ENCODE data around the gene XAB2.

DNA sequence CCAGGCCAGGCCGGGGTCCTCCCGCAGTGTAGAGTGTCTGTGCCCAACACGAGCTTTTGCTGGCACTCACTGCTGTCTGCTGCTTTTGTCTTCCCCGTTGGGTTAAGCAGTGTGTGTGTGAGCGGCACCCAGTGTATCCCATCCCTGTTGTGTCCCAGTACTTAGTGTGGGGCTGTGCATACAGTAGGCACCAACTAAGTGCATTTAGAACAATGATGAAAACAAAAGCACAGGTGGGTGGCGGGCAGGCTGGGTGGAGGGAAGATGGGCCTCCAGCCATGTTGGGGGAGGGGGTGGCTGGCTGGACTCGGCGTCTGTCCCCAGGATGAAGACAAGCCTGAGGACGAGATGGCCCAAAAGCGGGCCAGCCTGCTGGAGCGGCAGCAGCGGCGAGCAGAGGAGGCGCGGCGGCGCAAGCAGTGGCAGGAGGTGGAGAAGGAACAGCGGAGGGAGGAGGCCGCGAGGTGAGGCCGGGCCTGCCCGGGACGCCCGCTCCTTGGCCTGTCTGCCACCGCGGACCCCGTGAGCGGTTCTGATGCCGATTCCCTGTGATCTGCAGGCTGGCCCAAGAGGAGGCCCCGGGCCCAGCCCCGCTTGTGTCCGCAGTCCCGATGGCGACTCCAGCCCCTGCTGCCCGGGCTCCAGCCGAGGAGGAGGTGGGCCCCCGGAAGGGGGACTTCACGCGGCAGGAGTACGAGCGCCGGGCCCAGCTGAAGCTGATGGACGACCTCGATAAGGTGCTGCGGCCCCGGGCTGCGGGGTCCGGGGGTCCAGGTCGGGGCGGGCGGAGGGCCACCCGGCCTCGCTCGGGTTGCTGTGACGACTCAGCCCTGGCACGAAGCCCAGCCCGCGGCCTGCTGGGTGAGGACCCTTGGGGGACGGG is 14.2 kb downstream of the XAB2 start:
- TF ChIP-seq CTCF (IDR thresholded peaks at IDR 0.05; ENCODE audit: insufficient read depth, low read length, poor library complexity, severe bottlenecking) (no peak), EZH2phosphoT487 (conservative IDR thresholded peaks at IDR 0.05; ENCODE audit: low read length) (no peak)
